Ovary (tissue), 9 donors: ENCODE data around the gene TMEM156. TPM values are rescaled to one million over a fixed set of nuclear protein-coding genes. Genes with fewer than 3 reads are reported as not detected.
A peak's percentile ranks its signal among the peaks of the same experiment; 100 is the strongest.
"Not testable (repeated sequence)": the region's sequence is repeated elsewhere in the genome, so short reads cannot be mapped to it uniquely, and the experiment has no call there.

Experiments used
- DNase-seq, 5 donors: peaks; one replicate each; pipeline ENCODE4 v3.0.0-alpha.2; 2019 to 2020
- H3K27ac ChIP-seq, 2 donors: fragments of 200-600 bp; one replicate each; pipeline versions ENCODE4 v1.5.1 to v1.8.0; 2019 to 2022
- H3K27me3 ChIP-seq: fragments of 200-600 bp; one replicate; pipeline ENCODE4 v1.8.0; 2022
- H3K36me3 ChIP-seq: fragments of 200-600 bp; sonication (generic); one replicate; pipeline ENCODE4 v1.5.1; 2019
- H3K4me1 ChIP-seq: one replicate; pipeline ENCODE4 v1.8.1; 2013; ENCODE audit warnings: mild to moderate bottlenecking, moderate library complexity; ENCODE audit not compliant: insufficient read depth
- H3K4me3 ChIP-seq: fragments of 200-600 bp; sonication (generic); one replicate; pipeline ENCODE4 v1.5.1; 2017
- H3K9me3 ChIP-seq, 2 donors: fragments of 200-600 bp in 1 of 2; sonication (generic) in 1 of 2; one replicate each; pipeline versions ENCODE4 v1.5.1 to v1.8.1; 2013 to 2019; ENCODE audit warnings: mild to moderate bottlenecking in 1 of 2, moderate library complexity in 1 of 2
- CTCF ChIP-seq, 3 donors: fragments of 450-650 bp in 2 of 3; fragments of 200-600 bp in 1 of 3; IDR thresholded peaks; one replicate each; pipeline versions ENCODE4 v1.5.1 to v1.8.0; 2016 to 2022; ENCODE audit warnings: antibody characterized with exemption in 3 of 3, mild to moderate bottlenecking in 1 of 3
- EP300 ChIP-seq: sonication (generic); formaldehyde crosslinking; IDR thresholded peaks from one replicate; pipeline ENCODE4 v1.6.1; 2017; ENCODE audit warnings: antibody characterized with exemption
- POLR2A ChIP-seq: fragments of 450-650 bp; IDR thresholded peaks from one replicate; pipeline ENCODE4 v1.6.1; 2017; ENCODE audit warnings: antibody characterized with exemption, mild to moderate bottlenecking, moderate library complexity
- WGBS, 3 donors: extraction: QIAGEN DNeasy Blood & Tissue Kit in 1 of 3; methylation state at CpG; one replicate each; pipeline versions ENCODE4 v1.1.5 to v1.1.7; 2013 to 2017; 5-methylcytosine and 5-hydroxymethylcytosine counted together
- intact Hi-C, 4 donors: fragments of 100-400 bp; cut with DNase I; formaldehyde crosslinking; loops; one replicate each; pipeline versions ENCODE4 v1.11.0 to v1.15.1; 2022 to 2023
- polyA plus RNA-seq, 2 donors: library from polyadenylated mRNA; stranded (reverse); fragments of 200-250 nt in 1 of 2; fragments of 350-450 nt in 1 of 2; fragmentation: Illumina TruSeq in 1 of 2; extraction: RNeasy Lipid Tissue Mini Kit (QIAGEN cat#74804) in 1 of 2; gene quantifications; one replicate each; pipeline ENCODE4 v1.2.3, GENCODE V29; 2013 to 2014
- total RNA-seq, 7 donors: library from RNA; depleted of rRNA in 2 of 7; stranded (reverse); fragments of >200 nt in 2 of 7; fragmentation: NEBNext Ultra II Directional in 3 of 7; extraction: Animal tissue kit (Norgen Biotek cat#: 25700) in 3 of 7; gene quantifications; one replicate each; pipeline versions ENCODE4 v1.1.0 to v1.2.4, GENCODE V29; 2016 to 2023
- donor health status: DM: no; HTN: no; CAD: no; lungs with moderate emphysema.
- donor health status: DM: no; HTN: no; CAD: no.
- donor health status: Bipolar disorder and iron deficiency.
- donor health status: DM: yes; HTN: yes; CAD: no.
- donor health status: DM: no; HTN: no; CAD: no.
- donor health status: DM: yes; HTN: yes; CAD: no.

TMEM156 gene
- total and polyA plus RNA-seq, 9 donors = 0.04 to 1.5 (median 0.35) TPM; not detected in 3

- peak; percentile 49 to 73 (median 59) for DNase-seq
- H3K27me3 ChIP-seq = no peaks in the 10 kb centered on the region
- no peaks in the 10 kb centered on the region for H3K9me3 ChIP-seq
- H3K4me1 ChIP-seq = peaks cover 4% of the 10 kb centered on the region
- intact Hi-C loops = no loop called here
- WGBS, 3 donors = 3 to 17% (median 8%) methylated on average over 2 of the region's 2 CpGs
- H3K4me3 ChIP-seq = no peak overlapping the region
- no peaks in the 10 kb centered on the region for H3K36me3 ChIP-seq
- TF ChIP-seq CTCF (IDR thresholded peaks at IDR 0.05) = no peak
- H3K27ac ChIP-seq = peak overlapping the region in 1 of 2 donors; percentile 56
Observed at GRCh38 chr4:38948551-38948950, 83.7 kb downstream of the TMEM156 start.

- Histone ChIP-seq H3K9me3 (no peaks in the 10 kb centered on the region), H3K27me3 (no peaks in the 10 kb centered on the region), H3K4me1 (peaks cover 7% of the 10 kb centered on the region), H3K36me3 (no peaks in the 10 kb centered on the region), H3K4me3 (no peak overlapping the region), H3K27ac (no peak overlapping the region)
- DNase-seq = no peak
- no peak for TF ChIP-seq CTCF (IDR thresholded peaks at IDR 0.05)
- no peak for TF ChIP-seq EP300
- no peak for TF ChIP-seq POLR2A
- intact Hi-C loops = no loop called here
- 90 to 92% (median 91%) methylated on average over 3 of the region's 3 CpGs for WGBS, 3 donors
Observed at GRCh38 chr4:38946919-38947318, 85.3 kb downstream of the TMEM156 start.

- DNase-seq = no peak
- Histone ChIP-seq H3K36me3 (no peaks in the 10 kb centered on the region), H3K4me3 (no peak overlapping the region), H3K27ac (no peak overlapping the region), H3K9me3 (no peaks in the 10 kb centered on the region), H3K27me3 (no peaks in the 10 kb centered on the region), H3K4me1 (peaks cover 5% of the 10 kb centered on the region)
- intact Hi-C loops = no loop called here
- WGBS, 3 donors = 80 to 92% (median 91%) methylated on average over 9 of the region's 9 CpGs
- TF ChIP-seq CTCF (IDR thresholded peaks at IDR 0.05) (no peak), EP300 (no peak), POLR2A (no peak)
Observed at GRCh38 chr4:38944440-38944839, 87.8 kb downstream of the TMEM156 start.

- Histone ChIP-seq H3K36me3 (no peaks in the 10 kb centered on the region), H3K4me1 (peaks cover 3% of the 10 kb centered on the region), H3K27me3 (no peaks in the 10 kb centered on the region), H3K9me3 (no peaks in the 10 kb centered on the region), H3K27ac (peak overlapping the region in 1 of 2 donors; percentile 37), H3K4me3 (no peak overlapping the region)
- no peak for TF ChIP-seq POLR2A
- no peak for TF ChIP-seq CTCF (IDR thresholded peaks at IDR 0.05)
- no peak for TF ChIP-seq EP300
- DNase-seq = peak; percentile 70 to 86 (median 85)
- intact Hi-C loops = no loop called here
- WGBS, 3 donors = 11 to 18% (median 17%) methylated on average over 4 of the region's 4 CpGs
Observed at GRCh38 chr4:38943343-38943742, 88.9 kb downstream of the TMEM156 start.

GRCh38 chr4:38941906-38942305 is 90.3 kb downstream of the TMEM156 start:
- 75 to 80% (median 76%) methylated on average over 3 of the region's 3 CpGs for WGBS, 3 donors
- intact Hi-C loops, DNase-seq, H3K36me3 ChIP-seq, H3K4me3 ChIP-seq, H3K27me3 ChIP-seq, H3K4me1 ChIP-seq, H3K27ac ChIP-seq, H3K9me3 ChIP-seq: not testable (repeated sequence)
